HG03095 (cell line): Measurements from ENCODE around the gene KNSTRN.

Experiments
- ATAC-seq: cut with Tn5 transposase; IDR thresholded peaks from one replicate; pipeline ENCODE4 v1.9.1; 2021; ENCODE audit warnings: moderate library complexity; ENCODE audit not compliant: unreplicated experiment

The KNSTRN gene

DNA sequence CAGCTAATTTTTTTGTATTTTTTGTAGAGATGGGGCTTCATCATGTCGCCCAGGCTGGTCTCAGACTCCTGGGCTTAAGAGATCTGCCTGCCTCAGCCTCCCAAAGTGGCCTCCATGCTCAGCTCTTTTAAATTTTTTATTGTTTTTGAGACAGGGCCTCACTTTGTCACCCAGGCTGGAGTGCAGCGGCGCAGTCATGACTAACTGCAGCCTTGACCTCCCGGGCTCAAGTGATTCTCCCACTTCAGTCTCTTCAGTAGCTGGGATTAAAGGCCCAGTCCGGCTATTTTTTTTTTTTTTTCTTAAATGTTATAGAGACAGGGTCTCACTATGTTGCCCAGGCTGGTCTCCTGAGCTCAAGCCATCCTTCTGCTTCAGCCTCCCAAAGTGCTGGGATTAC, 43.2 kb downstream of the KNSTRN start:
- ATAC-seq, result no peak

DNA sequence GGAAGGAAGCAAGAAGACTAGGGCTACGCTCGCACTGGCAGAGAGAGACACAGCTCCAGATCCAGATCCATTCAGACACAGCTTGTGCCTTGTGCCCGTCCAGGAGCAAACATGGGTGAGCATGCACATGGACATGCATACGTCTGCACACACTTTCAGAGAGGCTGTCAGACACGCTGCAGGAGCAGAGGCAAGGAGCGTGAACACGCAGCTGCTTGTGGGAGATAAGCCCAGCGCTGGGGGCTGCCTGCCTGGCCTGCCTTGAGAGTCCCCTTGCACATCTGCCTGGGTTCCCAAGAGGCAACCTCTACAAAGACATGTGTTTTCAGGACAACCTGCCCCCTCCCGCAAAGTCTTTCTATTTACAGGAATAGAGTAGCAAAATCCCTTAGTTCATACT, 44.7 kb downstream of the KNSTRN start:
- ATAC-seq, result no peak

DNA sequence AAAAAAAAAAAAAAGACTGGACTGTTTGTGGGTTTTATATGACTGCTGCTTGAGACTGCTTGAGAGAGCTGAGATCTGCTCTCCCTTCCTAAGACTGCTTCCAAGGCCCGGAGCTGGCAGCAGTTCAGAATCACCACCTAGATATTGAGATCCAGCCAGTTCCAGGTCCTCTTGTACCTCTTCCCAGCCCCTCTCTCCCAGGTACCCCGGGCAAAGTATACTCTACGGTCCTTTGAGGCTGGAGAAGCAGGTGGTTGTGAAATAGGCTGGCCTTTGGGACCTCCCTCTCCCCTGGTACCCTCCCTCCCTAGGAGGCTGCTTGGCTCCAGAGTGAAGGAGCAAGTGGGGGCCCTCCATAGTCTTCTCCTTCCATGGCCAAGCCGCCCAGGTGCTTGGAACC, 45.7 kb downstream of the KNSTRN start:
- no peak for ATAC-seq

DNA sequence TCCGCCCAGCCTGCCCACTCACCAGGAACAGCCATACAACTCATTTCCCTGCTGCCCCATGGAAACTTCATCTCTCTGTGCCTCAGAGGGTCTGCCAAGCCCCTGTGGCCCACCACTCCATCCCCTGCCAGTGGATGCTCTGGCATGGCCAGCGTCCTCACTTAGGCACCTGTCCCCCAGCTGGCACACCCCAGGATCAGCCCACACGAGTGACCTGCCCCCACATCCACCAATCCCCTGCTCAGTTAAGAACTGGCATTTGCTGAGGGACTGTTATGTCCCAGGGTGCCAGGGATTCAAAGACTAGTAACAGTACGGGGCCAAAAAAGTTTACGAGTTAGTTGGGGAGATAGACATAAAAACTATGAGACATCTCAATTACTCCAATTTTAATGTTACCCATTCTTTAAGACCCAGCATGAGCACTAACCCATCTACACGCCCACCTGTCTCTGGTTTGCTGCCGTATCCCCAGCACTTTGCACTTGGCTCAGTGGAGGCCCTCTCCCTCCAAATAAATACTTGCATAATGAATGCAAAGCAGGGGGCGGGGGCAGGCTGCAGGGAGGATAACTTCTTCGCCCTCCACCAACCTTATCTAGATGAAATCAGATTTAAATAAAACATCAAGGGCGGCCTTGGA, 46.7 kb downstream of the KNSTRN start:
- ATAC-seq, result no peak

GRCh38 chr15:40430271-40430805, 47.8 kb downstream of the KNSTRN start:
- ATAC-seq, result no peak

GRCh38 chr15:40435023-40435709, 52.6 kb downstream of the KNSTRN start:
- no peak for ATAC-seq

DNA sequence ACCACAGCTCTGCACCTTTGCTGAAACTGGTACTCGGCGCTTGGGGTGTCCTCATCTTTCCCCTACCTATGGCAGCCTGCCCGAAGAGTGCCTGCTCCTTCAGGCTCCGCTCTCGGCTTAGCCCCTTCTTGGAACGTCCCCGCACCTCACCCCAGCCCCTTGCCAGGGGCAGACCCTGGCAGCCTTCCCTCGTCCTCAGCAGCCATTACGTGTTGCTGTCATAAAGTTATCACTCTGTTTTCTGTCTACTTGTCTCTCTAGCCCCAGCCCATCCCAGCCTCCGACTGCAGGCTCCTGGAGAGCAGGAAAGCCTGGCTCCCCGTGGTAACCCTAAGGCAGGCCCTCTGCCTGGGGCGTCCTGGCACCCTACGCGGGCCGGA, 53.2 kb downstream of the KNSTRN start:
- no peak for ATAC-seq

DNA sequence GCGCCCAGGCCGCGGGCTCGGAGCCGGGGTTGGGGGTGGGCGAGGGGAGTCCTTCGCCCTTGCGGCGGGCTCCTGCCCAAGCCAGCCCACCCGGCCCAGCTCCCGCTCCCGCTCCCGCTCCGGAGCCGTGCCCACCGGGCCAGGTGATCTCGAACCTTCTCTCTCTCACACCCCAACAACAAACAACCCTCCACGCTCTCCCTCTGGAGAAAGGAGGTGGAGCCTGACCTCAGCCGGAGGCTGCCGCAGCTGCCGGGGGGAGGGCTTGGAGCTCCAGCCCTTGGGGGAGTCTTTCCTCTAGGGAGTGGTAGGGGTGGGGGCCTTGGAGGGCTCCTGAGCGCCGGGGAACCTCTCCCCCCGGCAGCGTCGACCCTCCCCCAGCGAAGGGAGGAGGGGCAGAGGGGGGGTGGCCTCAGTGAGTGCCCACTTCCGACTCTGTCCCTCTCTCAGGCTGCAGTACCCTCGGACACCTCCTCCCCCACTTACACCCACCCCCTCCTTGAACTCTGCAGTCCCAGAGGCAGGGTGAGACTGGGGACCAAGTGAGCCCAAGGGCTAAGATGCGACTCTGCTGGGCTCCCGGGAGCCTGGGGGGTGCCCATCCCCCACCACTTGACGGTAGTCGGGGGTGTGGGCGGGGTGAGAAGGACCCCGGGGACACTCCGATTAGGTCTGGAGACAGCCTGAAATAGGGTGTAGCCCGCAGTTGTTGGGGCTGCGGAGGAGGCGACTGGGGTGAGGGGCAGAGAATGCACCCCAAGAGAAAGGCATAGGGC, 53.8 kb downstream of the KNSTRN start:
- no peak for ATAC-seq

DNA sequence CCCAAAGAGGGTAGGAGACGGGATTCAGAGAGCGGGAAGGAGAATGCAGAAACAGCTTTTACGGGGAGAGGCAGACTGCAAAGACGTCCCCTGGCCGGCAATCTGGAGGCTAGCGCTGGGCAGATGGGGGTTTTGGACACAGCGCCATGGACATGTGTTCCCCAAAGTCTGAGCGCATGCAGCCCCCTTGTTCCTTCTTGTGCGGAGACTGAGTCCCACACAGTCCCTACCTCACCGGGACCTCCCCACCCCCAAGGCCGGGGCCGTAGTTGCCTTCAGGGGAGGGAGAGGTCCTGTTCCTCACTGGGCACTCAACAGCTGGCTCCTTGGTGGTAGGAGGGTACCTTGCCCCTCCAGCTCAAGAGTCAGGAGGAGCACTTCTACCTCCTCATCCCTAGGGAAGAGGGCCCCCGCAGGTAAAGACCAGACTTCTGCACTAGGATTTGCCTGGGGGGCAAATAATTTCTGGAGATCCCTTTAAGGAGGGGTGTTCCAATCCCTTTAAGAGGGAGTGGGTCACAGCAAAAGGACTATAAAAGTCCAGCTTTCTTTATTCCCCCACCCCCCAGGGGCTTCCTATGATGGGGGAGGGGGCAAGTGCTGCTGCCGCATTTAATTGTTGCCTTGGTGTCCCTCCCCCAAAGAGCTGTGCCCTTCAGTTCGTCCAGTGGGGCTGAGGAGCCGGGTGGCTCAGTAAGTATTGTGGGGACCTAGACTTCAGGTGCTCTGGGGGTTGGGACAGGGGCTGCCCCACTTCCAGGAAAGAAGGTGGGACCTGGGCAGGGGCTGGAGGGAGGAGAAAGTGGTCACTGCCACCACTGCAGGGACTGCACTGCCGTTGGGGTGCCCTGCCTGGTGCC, 54.6 kb downstream of the KNSTRN start:
- no peak for ATAC-seq

DNA sequence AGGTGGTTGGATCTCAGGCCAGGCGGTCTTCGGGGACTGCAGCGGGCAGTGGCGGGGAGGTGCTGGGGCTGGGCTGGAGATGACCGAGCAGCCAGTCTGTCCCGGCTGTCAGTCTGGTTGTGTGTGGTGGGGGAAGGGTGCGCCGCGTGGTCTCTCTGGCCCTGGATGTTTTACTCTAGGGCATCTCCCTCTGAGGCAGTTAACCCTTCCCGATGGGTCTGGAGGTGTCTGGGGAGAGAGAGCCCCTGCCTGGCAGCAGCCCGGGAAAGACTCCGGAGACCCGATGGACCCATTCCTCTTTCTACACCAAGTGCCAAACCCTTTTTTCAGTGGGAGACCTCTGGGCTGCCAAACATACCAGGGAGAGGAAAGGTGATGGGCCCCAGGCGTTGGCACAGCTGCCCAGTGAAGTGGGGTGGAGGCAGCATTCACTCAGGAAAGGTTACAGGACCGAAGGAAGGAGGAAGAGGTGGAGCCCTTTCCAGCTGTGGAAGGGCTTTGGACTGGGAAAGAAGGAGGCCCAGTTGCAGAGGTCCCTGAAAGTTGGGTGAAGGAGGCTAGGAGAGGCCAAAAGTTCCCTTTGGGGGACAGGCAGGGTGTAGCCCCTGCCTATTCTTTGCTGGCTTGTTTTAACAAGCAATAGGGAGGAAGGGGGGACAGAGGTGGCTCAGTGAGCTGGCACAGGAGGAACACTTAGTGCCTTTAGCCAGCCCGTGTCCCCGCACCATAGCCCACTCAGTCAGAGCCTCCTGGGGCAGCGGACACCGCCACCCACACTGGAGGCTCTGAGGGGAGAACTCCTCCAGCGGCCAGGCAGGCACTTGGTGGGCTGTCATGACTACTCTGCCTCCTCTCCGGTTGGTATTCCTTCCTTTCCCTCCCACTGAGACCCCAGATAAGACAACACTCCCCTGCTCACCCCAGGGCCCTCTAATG, 55.5 kb downstream of the KNSTRN start:
- no peak for ATAC-seq

DNA sequence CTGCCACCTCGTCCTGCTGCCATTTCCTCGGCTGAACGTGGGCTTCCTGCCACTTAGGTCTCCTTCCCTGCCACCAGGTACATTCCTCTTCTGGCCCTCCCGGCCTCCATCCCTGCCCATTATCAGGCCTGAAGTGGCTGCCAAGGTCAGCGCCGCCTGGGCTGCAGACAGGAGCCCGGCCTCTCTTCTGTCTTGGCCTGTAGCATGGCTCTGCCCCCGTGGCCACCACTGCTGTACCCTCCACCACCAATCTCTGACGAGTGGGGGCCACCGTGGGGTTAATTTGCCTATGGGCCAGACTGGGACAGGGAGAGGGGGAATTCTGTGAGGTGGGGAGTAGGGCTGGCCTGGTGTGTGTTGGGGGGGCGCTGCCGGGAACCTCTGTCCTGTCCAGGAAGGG, 56.2 kb downstream of the KNSTRN start:
- no peak for ATAC-seq

GRCh38 chr15:40439461-40439959, 57.0 kb downstream of the KNSTRN start:
- ATAC-seq, result no peak

DNA sequence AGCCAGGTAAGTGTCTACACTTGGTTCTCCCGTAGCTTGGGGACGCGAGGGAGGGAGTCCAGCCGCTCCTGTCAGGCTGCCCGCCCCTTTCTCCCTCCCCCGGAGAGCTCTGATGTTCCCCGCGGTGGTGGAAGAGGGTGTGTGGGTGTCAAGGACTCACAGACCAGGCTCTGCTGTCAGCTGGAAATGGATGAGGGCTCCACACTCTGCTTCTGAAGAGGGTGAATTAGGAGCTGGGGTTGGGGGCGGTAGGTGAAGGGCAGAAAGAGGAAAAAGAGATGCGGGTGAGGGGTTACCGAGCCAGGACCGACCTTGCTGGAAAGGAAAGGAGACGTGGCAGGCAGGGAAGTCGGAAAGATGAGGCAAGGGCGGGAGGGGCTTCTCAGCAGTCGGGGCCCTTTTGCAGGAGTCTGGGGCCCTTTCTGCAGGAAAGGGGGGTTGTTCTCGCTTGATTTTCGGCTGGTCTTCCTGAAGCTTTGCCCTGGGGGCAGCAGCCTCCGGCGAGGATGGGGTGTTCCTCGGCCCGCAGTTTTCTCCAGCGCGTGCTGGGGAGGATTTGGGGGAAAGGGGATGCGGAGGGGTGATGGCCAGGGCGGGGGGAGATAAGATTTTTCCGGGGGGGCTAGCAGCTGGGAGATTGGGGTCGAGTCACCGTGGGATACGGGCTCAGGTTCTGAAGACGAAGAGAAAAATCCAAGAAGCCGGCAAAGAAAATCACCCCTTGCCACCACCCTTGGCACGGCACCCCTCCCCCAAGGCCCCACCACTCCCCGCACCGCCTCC, 57.6 kb downstream of the KNSTRN start:
- ATAC-seq, result no peak

DNA sequence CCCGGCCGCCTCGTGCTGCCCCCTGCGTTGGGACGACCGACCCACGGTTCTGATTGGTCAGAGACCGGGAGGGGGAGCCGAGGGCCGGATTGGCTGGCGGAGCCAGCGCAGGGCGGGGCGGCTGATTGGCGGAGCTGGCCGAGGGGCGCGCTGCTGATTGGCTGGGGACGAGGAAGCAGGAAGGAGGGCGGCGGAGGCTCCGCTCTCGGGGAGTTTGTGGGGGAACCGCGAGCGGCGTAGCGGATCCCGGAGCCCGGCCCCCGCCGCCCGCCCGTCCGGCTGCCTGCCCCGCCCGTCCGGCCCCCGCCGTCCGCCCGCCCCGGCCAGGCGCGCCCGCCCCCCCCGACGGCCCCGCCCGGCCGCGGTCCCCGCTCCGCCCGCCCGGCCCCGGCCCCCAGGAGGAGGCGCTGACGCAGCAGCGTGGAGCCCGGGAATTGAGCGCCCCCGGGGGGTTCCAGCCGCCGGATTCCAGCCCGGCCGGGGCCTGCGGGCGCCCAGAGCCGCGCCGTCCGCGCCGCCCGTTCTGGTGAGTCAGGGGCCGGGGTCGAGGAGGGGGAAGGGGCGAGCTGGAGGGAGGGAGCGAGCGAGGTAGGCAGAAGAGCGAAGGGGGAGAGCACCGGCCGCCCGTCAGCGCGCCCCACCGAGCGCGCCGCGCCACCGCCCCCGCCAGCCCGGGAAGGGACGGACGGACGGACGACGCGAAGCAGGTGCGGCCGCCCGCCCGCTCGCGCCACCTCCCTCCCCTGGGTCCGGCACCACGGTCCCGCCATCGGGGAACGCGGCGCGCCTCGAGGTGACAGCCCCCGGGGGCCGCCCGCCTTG, 58.4 kb downstream of the KNSTRN start, which contains the start of gene BAHD1:
Gene BAHD1 (plus strand): TSS at position 211 of the 822 bp plus-strand sequence. CDS start 17,512 bp downstream, outside the sequence.
- peak; percentile 87 for ATAC-seq

- no peak for ATAC-seq
Measured at GRCh38 chr15:40441565-40442531, 59.3 kb downstream of the KNSTRN start.

- no peak for ATAC-seq
Measured at GRCh38 chr15:40443255-40443654, 60.7 kb downstream of the KNSTRN start.

DNA sequence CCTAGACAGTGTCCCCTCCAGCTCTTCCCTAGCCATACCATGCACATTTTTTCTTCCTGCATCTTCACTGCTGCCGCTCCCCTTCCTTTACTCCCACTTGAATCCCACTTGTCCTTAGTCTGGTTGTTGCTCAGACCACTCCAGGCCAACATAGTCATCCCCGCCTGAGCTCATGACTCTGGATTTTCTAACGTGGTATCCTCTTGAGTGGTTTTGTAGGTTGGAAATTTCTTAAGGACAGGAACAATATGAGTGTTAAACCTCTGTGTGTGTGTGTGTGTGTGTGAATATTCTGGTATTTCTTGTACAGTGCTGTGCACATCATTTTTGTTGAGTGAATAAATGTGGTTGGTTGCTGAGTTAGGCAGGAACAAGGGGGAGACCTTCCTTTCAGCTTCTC, 61.3 kb downstream of the KNSTRN start:
- no peak for ATAC-seq
